GM12891 (cell line): ENCODE measurements around the gene IL3RA.

Experiments used
- DNase-seq: peaks from one replicate; pipeline ENCODE4 v3.0.0; 2011; ENCODE audit warnings: low spot score; ENCODE audit not compliant: insufficient read length
- FAIRE-seq: peaks from 2 replicates; lab custom pipeline; 2011; peaks lifted over from hg19 to GRCh38; lab: Jason Lieb, UNC
- PAX5 ChIP-seq: IDR thresholded peaks from 2 replicates; pipeline ENCODE4 v1.6.1; 2011; ENCODE audit warnings: low read length, moderate library complexity, mild to moderate bottlenecking; ENCODE audit not compliant: insufficient read depth, severe bottlenecking
- POLR2A ChIP-seq: IDR thresholded peaks from 2 replicates; pipeline ENCODE4 v1.6.1; 2011; ENCODE audit warnings: low read depth, low read length, control low read depth
- POLR2AphosphoS5 ChIP-seq: IDR thresholded peaks from 2 replicates; pipeline ENCODE4 v1.6.1; 2011; ENCODE audit warnings: low read depth, low read length, control low read depth
- POU2F2 ChIP-seq: IDR thresholded peaks from 2 replicates; pipeline ENCODE4 v1.6.1; 2011; ENCODE audit warnings: low read depth, mild to moderate bottlenecking, control low read depth, low read length, moderate library complexity
- SPI1 ChIP-seq: IDR thresholded peaks from 2 replicates; pipeline ENCODE4 v1.6.1; 2011; ENCODE audit warnings: low read depth, low read length, control low read depth
- TAF1 ChIP-seq: IDR thresholded peaks from 2 replicates; pipeline ENCODE4 v1.6.1; 2011; ENCODE audit warnings: low read depth, low read length, control low read depth

Gene IL3RA

DNA sequence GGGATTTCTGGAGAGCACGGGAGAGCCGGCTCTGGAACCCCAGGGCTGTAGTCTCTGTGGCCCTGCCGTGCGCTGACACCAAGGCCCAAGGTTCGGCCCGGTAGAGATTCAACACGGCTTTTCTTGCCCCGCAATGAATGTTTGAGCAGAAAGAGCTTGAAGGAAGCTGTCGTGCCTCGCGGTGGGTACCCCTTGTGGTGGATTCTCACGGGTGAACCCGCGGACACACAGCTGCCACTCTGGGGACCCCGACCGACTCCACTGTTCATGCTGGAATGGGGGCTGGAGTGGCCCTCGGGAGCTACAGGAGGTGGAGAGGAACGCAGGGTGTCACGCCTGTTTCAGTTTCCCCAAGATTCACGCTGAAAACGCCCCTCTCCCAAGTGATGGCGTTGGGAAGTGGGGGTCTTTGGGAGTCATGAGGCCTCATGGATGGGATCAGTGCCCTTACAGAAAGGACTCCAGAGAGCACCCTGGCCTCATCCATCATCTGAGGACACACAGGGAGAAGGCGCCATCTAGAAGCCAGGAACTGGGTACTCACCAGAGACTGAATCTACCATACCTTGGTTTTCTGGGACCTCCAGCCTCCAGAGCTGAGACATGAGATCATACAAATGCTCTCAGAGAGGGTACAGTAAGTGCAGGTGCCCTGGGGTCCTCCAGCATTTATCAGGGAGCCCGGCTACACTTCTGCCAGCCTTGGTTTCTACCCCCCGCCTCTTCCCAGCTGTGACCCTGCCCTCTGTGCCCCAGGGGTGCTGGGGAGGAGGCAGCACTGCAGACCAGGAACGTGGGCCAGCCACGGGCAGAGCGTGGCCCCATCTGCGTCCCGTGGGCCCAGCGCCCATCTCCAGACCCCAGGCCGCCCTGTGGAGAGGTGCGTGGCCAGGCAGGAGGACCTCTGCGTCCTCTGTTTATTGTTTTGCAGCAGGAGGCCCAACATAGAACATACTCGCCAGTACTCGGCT lies 49.0 kb downstream of the IL3RA start:
- DNase-seq: no peak
- no peak for TF ChIP-seq POU2F2
- TF ChIP-seq POLR2AphosphoS5: peak; percentile 50; the same call in 1 of the 2 replicates
- no peak for TF ChIP-seq TAF1
- peak; percentile 32; the same call in 1 of the 2 replicates for TF ChIP-seq POLR2A
- no peak for FAIRE-seq

- no peak for FAIRE-seq
- no peak for DNase-seq
- no peak for TF ChIP-seq SPI1
- TF ChIP-seq POU2F2: no peak
- TF ChIP-seq TAF1: no peak
- TF ChIP-seq POLR2A: no peak
- no peak for TF ChIP-seq POLR2AphosphoS5
- no peak for TF ChIP-seq PAX5
These were observed 49.9 kb downstream of the IL3RA start for GRCh38 chrX:1386338-1387127.

DNA sequence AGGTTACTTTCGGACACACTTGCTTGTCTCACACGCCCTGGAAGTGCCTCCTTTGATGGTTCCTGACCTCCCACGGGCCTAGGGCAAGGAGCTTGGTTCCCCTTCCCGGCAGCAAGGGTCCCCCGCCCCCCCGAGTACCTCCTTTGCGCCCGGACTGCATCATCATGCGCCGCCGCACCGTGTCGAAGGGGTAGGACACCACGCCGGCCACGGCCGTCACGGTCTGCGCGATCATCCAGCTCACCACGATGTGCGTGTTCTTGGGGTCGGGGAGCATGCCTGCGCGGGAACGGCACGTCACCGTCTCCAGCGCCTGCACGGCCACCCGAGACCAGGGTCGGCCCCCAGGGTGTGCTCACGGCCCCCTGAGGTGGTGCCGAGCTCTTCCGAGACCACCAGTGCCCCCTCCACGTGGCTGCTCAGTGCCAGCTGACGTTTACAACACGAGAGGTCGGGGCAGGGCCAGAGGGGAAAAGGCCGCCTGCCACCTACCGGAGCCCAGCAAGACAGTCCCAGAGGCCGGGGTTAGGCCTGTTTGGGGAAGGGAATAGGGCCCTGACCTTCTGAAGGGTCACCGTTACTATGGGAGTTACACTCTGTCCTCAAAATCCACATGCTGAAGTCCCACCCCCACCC lies 50.7 kb downstream of the IL3RA start:
- no peak for TF ChIP-seq POU2F2
- DNase-seq (no peak), FAIRE-seq (no peak)

- TF ChIP-seq POLR2A (no peak), POU2F2 (no peak), PAX5 (no peak), TAF1 (no peak), SPI1 (no peak), POLR2AphosphoS5 (no peak)
- DNase-seq (no peak), FAIRE-seq (no peak)
These were observed 52.1 kb downstream of the IL3RA start for GRCh38 chrX:1388651-1389050.

- DNase-seq: no peak
- no peak for FAIRE-seq
- no peak for TF ChIP-seq POU2F2
- TF ChIP-seq SPI1: no peak
- TF ChIP-seq TAF1: no peak
- no peak for TF ChIP-seq POLR2AphosphoS5
- TF ChIP-seq POLR2A: no peak; the same call in 1 of the 2 replicates
- no peak for TF ChIP-seq PAX5
These were observed 52.8 kb downstream of the IL3RA start for GRCh38 chrX:1389181-1389992.

DNA sequence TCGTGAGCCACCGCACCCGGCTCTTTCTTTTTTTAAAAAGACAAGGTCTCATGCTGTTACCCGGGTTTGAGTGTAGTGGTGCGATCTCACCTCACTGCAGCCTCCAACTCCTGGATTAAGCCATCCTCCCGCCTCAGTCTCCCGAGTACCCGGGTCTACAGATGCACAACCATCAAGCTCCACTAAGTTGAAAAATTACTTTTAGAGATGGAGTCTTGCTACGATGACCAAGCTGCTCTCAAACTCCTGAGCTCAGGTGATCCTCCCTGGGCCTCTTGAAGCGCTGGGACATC lies 53.4 kb downstream of the IL3RA start:
- DNase-seq: no peak
- FAIRE-seq: no peak
- TF ChIP-seq SPI1 (no peak), POLR2AphosphoS5 (no peak), POU2F2 (no peak), POLR2A (no peak), PAX5 (no peak), TAF1 (no peak)

DNA sequence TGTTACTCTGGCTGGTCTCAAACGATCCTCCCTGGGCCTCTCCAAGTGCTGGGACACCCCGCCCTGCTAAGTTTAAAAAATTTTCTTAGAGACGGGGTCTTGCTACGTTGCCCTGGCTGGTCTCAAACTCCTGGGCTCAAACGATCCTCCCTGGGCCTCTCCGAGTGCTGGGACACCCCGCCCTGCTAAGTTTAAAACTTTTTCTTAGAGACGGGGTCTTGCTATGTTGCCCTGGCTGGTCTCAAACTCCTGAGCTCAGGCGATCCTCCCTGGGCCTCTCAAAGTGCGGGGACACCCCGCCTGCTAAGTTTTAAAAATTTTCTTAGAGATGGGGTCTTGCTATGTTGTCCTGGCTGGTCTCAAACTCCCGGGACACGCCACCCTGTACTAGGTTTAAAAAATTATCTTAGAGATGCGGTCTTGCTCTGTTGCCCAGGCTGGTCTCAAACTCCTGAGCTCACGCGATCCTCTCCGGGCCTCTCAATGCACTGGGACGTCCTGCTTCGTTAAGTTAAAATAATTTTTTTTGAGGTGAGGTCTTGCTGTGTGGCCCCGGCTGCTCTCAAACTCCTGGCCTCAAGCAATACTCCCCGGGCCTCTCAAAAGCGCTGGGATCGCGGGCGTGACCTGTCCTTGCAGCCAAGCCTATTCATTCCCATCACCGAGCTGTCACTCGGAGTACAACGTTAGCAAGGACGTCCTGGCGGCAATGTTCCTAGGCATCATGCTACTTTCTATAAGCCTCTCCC lies 54.2 kb downstream of the IL3RA start:
- no peak for FAIRE-seq
- TF ChIP-seq POU2F2 (no peak), SPI1 (no peak), PAX5 (no peak)
- no peak for DNase-seq

DNA sequence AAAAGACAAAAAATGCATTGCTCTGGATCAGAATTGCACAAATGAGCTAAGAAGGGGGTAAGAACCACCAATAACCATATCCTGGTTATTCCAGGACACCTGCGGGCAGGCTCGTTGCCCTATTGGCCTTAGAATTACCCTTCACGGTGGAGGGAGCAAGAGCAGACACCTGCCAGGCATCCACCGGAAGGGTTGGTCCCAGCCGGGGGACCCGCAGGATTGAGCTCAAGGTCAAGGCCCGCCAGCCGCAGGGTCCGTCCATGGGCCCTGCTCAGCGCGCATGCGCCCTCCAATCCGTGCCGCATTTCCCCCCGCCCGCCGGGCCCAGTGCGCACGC lies 54.8 kb downstream of the IL3RA start:
- peak; percentile 93 for DNase-seq
- FAIRE-seq: peak; percentile 100
- peak; percentile 32; the same call in 1 of the 2 replicates for TF ChIP-seq SPI1
- 0 out of 2 replicates have a peak, but pooled peaks have one; percentile 29 for TF ChIP-seq POU2F2
- TF ChIP-seq POLR2A: no peak
- TF ChIP-seq PAX5: no peak

DNA sequence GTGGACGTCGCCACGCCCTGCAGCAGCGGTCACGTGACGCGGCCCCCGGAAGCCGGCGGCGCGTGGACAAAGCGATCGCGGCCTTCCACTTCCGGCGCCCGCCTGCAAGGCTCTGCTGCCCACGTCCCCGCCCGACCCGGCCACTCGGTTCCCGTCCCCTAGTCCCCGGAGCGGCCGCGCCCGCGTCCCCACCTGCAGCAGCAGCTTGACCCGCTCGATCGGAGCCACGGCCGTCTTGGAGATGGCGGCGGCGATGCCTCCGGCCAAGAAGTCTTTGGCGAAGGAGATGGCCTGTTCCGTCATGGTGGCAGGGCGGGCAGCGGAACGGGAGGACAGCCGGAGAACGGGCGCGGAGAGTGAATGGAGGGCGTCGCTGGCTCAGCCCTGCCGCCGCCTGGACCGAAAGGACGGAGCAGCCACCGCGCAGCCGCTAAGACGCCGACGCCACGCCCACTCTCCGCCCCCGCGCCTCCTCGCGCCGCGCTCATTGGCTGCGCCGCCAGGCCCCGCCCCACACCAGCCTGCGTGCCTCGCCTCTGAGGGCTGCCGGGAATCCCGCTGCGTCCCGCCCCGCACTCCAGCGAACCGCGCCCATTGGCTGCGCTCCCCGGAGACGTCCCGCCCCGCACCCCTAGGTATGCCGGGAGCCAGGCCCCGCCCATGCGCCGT lies 55.3 kb downstream of the IL3RA start, which contains the start of gene SLC25A6:
Gene SLC25A6 (minus strand): TSS at position 407 of the 669 bp plus-strand sequence. CDS start 104 bp downstream, at position 303.
- TF ChIP-seq TAF1: no peak; the same call in none of the 2 replicates
- TF ChIP-seq POLR2AphosphoS5: peak; percentile 94
- TF ChIP-seq PAX5: peak; percentile 63
- TF ChIP-seq POLR2A: peak; percentile 91
- FAIRE-seq (no peak), DNase-seq (peak; percentile 99)
